Left lobe of liver (tissue), 2 donors: ENCODE measurements around the gene RNF182. TPM values are rescaled to one million over a fixed set of nuclear protein-coding genes. Genes with fewer than 3 reads are reported as not detected.
"Not testable (repeated sequence)": the region's sequence is repeated elsewhere in the genome, so short reads cannot be mapped to it uniquely, and the experiment has no call there.

Experiments
- ATAC-seq: fragments of 200-7000 bp; cut with Tn5 transposase; one replicate; pipeline ENCODE4 v1.9.1; 2020; ENCODE audit warnings: mild to moderate bottlenecking, moderate library complexity
- DNase-seq: peaks from one replicate; pipeline ENCODE4 v3.0.0-alpha.2; 2020; ENCODE audit warnings: low spot score
- total RNA-seq: library from RNA; stranded (reverse); gene quantifications from one replicate; pipeline ENCODE4 v1.2.1, GENCODE V29; 2021
- donor health status: DM: no; HTN: no; CAD: no; lungs with moderate emphysema.
- donor health status: DM: no; HTN: yes; CAD: no.

The RNF182 gene
- total RNA-seq, 1 donor from 2014 or later, result 0.05 TPM

GRCh38 chr6:13993416-13993815 lies 68.7 kb downstream of the RNF182 start:
- ATAC-seq (no peak), DNase-seq (no peak)

DNA sequence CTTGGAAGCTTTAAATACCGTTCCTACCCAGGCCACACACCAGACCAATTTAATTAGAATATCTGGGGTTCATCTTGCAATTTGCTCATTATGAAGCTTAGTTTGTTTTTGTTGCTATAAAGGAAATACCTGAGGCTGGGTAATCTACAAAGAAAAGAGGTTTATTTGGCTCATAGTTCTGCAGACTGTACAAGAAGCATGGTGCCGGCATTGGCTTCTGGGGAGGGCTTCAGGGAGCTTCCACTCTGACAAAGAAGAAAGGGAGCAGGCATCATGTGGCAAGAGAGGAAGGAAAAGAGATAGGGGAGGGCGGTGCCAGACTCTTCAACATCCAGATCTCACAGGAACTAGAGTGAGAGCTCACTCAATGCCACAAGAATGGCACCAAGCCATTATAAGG lies 73.6 kb downstream of the RNF182 start:
- ATAC-seq (no peak), DNase-seq (no peak)

DNA sequence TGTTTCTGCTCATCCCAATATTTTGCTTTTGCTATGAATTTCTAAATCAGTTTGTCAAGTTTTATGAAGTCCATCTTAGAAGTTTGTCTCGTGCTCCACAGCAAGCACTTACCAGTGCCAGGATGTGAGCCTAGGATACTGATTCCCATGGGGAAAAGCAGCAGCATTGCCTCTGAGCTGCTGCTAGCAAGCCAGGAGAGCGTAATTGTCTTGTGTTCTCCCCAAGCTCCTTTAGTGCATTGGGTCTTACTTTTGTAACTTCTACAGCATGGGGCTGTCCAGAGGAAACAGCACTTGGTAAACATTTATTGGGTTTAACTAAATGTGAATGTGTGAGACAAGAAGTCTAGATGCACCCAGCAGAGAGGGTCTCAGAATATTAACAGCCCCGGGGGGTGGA lies 76.1 kb downstream of the RNF182 start:
- DNase-seq (no peak), ATAC-seq (no peak)

DNA sequence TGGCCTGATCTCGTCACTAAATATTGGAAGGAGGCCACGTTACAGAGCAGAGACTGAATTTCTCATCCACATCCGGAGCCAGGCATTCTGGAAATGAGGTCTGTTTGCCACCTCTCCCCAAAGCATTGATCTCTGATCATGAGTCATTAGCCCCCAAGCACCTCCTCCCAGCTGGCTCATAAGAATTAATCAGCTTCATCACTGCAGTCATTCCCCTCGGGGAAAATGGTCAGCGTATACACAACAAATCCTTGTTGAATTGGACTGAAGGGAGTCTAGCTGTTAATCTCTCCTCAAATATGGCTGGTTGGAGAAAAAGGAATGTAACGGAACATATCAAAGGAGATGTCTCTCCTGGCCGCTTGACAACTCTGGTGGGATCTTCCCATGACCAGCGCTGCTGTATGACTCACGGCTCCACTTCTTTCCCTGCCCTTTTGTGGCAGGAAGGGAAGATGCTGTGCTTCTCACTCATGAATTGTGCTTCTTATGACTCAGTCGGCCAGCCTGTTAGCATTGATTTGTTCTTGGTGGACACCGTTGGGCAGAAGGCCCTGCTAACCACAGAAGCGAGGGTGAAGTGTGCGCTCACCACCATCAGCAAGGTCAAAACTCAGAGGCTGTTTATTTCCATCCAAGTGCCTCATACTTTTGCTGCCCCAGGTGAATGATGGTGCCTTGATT lies 76.7 kb downstream of the RNF182 start:
- DNase-seq, result no peak
- ATAC-seq, result no peak

DNA sequence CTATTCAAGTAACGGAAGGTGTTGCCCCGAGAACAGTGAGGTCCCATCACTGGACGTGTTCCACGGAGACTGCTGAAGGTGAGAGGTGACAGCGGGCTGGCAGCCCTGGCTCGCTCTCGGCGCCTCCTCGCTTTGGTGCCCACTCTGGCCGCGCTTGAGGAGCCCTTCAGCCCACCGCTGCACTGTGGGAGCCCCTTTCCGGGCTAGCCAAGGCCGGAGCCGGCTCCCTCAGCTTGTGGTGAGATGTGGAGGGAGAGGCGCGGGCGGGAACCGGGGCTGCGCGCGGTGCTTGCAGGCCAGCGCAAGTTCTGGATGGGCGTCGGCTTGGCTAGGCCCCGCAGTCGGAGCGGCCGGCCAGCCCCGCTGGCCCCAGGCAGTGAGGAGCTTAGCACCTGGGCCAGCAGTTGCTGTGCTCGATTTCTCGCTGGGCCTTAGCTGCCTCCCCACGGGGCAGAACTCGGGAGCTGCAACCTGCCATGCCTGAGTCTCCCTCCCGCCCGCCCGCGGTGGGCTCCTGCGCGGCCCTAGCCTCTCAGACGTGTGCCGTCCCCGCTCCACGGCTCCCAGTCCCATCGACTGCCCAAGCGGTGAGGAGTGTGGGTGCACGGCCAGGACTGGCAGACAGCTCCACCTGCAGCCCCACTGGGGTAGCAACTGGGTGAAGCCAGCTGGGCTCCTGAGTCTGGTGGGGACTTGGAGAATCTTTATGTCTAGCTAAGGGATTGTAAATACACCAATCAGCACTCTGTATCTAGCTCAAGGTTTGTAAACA lies 77.6 kb downstream of the RNF182 start:
- ATAC-seq (no peak), DNase-seq (no peak)

- DNase-seq, result no peak
- no peak for ATAC-seq
These were observed 79.5 kb downstream of the RNF182 start for GRCh38 chr6:14004258-14004657.

GRCh38 chr6:14008809-14009208 lies 84.1 kb downstream of the RNF182 start:
- ATAC-seq, result no peak
- DNase-seq, result no peak

- ATAC-seq (no peak), DNase-seq (no peak)
These were observed 84.7 kb downstream of the RNF182 start for GRCh38 chr6:14009431-14009830.

GRCh38 chr6:14010275-14010674 lies 85.5 kb downstream of the RNF182 start:
- no peak for ATAC-seq
- DNase-seq, result no peak

GRCh38 chr6:14012313-14013030 lies 87.7 kb downstream of the RNF182 start:
- no peak for DNase-seq
- no peak for ATAC-seq

DNA sequence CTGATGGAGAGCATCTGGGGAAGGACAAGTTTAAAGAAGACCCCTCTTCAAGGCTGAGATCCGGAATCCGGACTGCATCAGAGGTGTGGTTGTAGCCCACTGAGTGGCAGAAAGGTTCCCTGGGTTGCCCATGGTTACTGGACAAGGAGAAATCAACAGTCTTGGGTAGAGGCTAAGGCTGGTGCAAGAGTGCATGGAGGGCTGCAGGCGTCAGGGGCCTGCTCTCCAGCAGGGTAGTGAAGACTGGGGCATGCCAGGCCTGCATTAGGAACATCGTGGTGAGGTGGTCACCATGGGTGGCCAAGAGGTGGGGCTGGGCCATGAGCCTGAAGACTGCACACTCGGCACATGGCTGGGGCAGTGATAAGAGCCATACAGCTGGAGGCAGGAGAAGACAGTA lies 91.2 kb downstream of the RNF182 start:
- ATAC-seq, result no peak
- DNase-seq, result no peak

DNA sequence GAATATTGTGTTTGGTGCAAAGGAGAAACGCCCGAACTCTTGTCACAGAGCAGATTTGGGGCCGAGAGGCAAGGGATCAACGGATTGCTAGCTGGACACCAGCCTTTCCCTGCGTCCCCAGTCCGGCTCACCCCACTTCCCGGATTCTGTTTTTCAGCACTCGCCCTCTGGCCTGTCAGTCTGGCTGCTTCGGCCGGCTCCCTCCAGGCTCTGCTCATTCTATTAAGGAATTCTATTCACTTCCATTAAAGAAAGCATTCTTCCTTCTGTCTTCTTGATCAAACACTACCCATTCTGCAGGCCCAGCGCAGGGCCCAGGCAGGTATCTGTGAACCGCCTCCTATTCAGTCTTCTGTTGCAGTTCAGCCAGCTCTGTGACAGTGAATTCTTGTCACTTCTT lies 91.7 kb downstream of the RNF182 start:
- DNase-seq, result no peak
- no peak for ATAC-seq

GRCh38 chr6:14016935-14017625 lies 92.3 kb downstream of the RNF182 start:
- DNase-seq (no peak), ATAC-seq (no peak)

GRCh38 chr6:14017626-14018475 lies 93.1 kb downstream of the RNF182 start:
- no peak for ATAC-seq
- DNase-seq, result no peak

GRCh38 chr6:14018559-14018958 lies 93.8 kb downstream of the RNF182 start:
- not testable (repeated sequence) for DNase-seq, ATAC-seq

DNA sequence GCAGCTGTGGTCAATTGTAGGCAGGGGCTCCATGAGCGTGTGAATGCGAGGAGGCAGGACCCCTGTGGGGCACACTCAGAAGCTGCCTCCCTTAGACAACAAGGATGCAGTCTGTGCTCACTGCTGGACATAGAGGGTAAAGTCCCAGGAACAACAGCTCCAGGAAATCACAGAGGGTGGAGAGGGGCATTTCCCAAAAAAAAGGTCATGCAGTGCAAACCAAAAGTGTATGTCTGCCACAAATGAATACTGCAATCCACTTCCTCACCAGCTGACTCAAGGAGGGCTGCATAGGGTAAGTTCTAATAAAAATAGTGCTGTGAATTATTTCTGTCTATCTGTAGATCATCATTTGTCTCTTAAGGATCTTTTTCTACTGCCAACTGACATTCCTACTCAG lies 95.8 kb downstream of the RNF182 start:
- DNase-seq (no peak), ATAC-seq (no peak)

GRCh38 chr6:14021449-14021848 lies 96.7 kb downstream of the RNF182 start:
- ATAC-seq, result no peak

GRCh38 chr6:14022673-14023072 lies 97.9 kb downstream of the RNF182 start:
- ATAC-seq (no peak), DNase-seq (no peak)

More at GRCh38 chr6:14021449-14021848, 96.7 kb downstream of the RNF182 start:
- DNase-seq, result no peak

DNA sequence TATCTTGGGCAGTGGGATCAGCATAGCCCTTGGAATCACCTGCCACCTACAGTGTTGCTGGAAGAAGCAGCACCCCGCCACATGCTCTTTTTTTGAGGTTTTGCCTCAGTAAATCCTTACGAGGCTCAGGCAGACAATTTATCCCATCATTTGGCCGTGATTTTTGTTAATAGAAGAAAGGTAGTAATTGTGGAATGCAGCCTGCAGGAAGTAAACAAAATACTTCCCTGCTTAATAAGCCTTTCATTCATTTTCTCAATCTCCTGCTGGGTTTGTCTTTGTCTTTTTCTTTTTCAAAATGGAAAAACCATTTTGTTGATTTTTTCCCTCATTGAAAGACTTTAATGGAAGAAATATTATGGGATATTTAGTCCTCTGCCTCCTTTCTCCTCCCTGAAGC lies 99.1 kb downstream of the RNF182 start:
- ATAC-seq, result no peak

DNA sequence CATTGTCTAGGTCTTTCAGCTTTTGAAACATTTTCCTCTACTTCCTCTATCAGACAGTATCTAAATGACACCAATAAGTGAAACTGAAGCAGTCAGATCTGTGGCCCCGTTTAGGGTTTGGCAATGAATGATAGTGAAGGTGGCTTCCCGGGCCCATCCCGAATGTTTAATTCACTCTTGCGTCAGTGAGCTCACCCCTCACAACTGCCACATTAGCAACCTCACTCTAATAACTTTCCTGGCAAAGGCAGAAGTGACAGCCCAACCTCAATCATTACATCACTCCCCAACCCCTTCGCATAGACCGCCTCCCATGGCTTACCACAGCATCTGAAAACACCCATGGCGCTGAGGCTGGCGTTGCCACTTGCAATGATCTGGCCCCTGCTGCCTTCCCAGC lies 100.4 kb downstream of the RNF182 start:
- ATAC-seq, result no peak
- DNase-seq, result no peak

More for the DNA sequence above, 99.1 kb downstream of the RNF182 start:
- no peak for DNase-seq
